GM23338 (cell line): ENCODE results near the gene HCRTR1.

Source experiments
- EZH2 ChIP-seq: fragments of 200-600 bp; sonication (generic); IDR thresholded peaks from one replicate; pipeline ENCODE4 v1.8.0; 2017; ENCODE audit warnings: antibody characterized with exemption, mild to moderate bottlenecking, low read depth; ENCODE audit not compliant: unreplicated experiment
- POLR2AphosphoS5 ChIP-seq: IDR thresholded peaks from 2 replicates; pipeline ENCODE4 v1.6.1; 2016; ENCODE audit warnings: antibody characterized with exemption, low read depth
- TF ChIP-seq, protein P1 (sequence below), 2 experiments: fragments of 200-600 bp in 1 of 2; sonication (generic) in 1 of 2; conservative IDR thresholded peaks; 2 replicates each; pipeline versions ENCODE4 v1.5.1 to v1.6.1; 2016 to 2017; ENCODE audit warnings: antibody characterized with exemption in 2 of 2, low read depth in 2 of 2, mild to moderate bottlenecking in 2 of 2, moderate library complexity in 1 of 2
- TF ChIP-seq, protein P2 (sequence below): IDR thresholded peaks from one replicate; pipeline ENCODE4 v1.6.1; 2018; ENCODE audit warnings: antibody characterized with exemption; ENCODE audit not compliant: unreplicated experiment

DNA sequence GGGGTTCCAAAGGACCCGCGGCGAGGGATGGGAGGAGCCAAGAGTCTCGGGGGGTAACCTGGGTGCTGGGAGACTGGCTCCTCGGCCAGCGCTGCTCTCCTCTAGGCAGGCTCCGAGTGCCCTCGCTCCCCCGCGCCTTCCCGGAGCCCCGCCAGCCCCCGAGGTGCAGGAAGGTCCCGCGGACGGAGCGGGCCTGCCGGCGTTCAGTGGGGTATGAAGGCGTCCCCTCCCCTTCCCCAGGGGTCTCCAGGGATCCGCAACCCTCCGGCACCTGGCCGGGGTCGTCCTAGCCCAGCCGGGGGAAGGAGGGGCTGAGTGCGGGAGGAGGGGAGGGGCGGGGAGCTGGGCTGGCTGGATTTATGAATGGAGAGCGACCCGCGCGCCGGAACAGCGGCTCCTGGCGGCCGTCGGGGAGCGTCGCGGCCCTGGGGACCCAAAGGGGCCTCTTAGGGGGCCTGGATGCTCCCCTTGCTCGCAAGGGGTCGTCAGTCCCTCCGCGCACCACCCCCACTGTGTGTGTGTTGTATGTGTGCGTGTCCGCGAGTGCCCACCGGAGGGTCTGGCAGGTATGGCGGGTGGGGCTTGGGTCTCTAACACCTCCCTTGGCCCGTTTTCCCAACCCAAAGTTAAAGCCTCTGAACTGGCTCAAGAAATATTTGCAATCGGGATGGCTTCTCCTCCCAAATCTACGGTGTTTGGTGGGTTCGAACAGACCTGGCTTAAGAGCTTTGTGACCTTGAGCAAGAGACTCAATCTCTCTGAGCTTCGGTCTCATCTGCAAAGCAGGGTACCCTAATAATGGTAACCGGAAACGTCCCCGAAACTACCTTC is 642 bp downstream of the HCRTR1 start:
- TF ChIP-seq, protein P1, sequence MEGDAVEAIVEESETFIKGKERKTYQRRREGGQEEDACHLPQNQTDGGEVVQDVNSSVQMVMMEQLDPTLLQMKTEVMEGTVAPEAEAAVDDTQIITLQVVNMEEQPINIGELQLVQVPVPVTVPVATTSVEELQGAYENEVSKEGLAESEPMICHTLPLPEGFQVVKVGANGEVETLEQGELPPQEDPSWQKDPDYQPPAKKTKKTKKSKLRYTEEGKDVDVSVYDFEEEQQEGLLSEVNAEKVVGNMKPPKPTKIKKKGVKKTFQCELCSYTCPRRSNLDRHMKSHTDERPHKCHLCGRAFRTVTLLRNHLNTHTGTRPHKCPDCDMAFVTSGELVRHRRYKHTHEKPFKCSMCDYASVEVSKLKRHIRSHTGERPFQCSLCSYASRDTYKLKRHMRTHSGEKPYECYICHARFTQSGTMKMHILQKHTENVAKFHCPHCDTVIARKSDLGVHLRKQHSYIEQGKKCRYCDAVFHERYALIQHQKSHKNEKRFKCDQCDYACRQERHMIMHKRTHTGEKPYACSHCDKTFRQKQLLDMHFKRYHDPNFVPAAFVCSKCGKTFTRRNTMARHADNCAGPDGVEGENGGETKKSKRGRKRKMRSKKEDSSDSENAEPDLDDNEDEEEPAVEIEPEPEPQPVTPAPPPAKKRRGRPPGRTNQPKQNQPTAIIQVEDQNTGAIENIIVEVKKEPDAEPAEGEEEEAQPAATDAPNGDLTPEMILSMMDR (conservative IDR thresholded peaks at IDR 0.05; ENCODE audit: low read depth in 2 of 2) = peak; percentile 71 to 79
- TF ChIP-seq, protein P2, sequence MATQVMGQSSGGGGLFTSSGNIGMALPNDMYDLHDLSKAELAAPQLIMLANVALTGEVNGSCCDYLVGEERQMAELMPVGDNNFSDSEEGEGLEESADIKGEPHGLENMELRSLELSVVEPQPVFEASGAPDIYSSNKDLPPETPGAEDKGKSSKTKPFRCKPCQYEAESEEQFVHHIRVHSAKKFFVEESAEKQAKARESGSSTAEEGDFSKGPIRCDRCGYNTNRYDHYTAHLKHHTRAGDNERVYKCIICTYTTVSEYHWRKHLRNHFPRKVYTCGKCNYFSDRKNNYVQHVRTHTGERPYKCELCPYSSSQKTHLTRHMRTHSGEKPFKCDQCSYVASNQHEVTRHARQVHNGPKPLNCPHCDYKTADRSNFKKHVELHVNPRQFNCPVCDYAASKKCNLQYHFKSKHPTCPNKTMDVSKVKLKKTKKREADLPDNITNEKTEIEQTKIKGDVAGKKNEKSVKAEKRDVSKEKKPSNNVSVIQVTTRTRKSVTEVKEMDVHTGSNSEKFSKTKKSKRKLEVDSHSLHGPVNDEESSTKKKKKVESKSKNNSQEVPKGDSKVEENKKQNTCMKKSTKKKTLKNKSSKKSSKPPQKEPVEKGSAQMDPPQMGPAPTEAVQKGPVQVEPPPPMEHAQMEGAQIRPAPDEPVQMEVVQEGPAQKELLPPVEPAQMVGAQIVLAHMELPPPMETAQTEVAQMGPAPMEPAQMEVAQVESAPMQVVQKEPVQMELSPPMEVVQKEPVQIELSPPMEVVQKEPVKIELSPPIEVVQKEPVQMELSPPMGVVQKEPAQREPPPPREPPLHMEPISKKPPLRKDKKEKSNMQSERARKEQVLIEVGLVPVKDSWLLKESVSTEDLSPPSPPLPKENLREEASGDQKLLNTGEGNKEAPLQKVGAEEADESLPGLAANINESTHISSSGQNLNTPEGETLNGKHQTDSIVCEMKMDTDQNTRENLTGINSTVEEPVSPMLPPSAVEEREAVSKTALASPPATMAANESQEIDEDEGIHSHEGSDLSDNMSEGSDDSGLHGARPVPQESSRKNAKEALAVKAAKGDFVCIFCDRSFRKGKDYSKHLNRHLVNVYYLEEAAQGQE = no peak
- TF ChIP-seq EZH2 (no peak), POLR2AphosphoS5 (peak; percentile 51)
